Memory B cell (primary cell): Measurements from ENCODE around the gene DRD3.

ENCODE experiments used
- ATAC-seq: fragments of 150-1000 bp; cut with Tn5 transposase; 2 replicates; pipeline ENCODE4 v1.10.0; 2021; ENCODE audit warnings: low read depth, mild to moderate bottlenecking, moderate library complexity
- DNase-seq, 2 donors: peaks; one replicate each; pipeline ENCODE4 v3.0.0; 2022; ENCODE audit warnings: low spot score in 2 of 2
- H3K27ac Mint-ChIP-seq: one replicate; pipeline ENCODE4 v1.8.0; 2022; ENCODE audit warnings: mild to moderate bottlenecking, moderate library complexity, mixed read lengths
- H3K27me3 Mint-ChIP-seq: one replicate; pipeline ENCODE4 v1.8.0; 2022; ENCODE audit warnings: mixed read lengths
- H3K36me3 Mint-ChIP-seq: one replicate; pipeline ENCODE4 v1.8.0; 2022; ENCODE audit warnings: mild to moderate bottlenecking, mixed read lengths
- H3K4me1 Mint-ChIP-seq: one replicate; pipeline ENCODE4 v1.8.0; 2022; ENCODE audit warnings: mixed read lengths
- H3K4me3 Mint-ChIP-seq: one replicate; pipeline ENCODE4 v1.8.0; 2022; ENCODE audit warnings: mild to moderate bottlenecking, moderate library complexity, mixed read lengths
- H3K9me3 Mint-ChIP-seq: one replicate; pipeline ENCODE4 v1.8.0; 2022; ENCODE audit warnings: mixed read lengths

The DRD3 gene

DNA sequence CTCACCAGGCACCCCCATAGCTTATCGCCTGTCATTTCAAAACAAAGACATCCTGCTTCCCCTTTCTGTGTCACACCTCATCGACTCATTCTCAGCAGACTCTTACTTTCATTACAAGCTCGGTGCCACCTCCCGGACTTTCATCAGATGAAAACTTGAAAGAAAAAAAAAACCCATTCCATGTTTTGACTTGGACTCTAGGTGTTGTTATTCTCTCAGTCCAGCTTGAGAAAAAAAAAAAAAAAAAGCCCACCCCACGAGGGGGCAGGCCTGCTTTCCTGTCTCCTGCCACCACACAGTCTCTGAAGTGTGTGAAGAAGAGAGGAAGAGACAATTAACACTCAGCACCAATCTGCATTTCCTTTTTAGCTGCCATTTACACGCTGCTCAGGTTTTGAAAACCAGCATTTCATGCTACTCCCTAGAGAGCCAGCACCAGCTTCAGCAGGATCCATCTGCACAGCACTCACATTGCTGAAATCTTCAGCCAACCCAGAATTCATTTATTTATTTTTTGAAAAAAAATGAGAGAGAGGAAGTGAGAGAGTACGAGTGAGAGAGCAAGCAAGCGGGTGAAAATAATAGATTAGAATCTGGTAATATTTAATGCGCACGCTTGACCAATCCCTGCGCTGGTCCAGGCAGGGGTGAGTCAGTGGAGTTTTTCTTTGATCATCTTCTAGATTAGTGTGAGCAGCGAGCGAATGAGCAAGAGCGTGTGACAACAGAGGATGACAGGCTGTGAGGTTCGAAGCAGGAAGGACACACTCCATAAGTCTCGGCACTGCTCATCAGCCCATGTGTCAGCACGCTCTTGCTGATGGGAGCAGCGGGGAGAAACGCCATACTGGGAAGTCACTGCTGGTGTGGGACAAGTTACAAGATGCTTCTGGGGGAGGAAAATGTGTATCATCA is 35.0 kb upstream of the DRD3 start:
- peaks cover 2% of the 10 kb centered on the region for H3K36me3 Mint-ChIP-seq

DNA sequence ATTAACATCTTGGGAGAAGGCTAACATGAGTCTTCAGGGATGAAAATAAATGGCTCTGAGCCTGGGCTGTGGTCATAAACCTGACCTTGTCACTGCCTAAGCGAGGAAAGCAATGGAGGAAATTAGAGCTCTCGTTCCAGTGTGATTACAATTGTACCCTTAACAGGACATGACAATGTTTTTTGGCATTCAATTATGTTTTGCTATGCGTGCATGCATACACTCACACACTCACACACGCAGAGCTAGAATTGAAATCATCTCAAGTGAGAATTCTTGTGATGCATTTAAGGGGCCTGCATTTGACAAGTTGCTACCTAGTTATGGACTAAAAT is 34.4 kb upstream of the DRD3 start:
- peak in 1 of 2 donors; percentile 43 for DNase-seq
- no peak overlapping the region for H3K4me3 Mint-ChIP-seq
- H3K9me3 Mint-ChIP-seq: no peaks in the 10 kb centered on the region
- peaks cover 22% of the 10 kb centered on the region for H3K4me1 Mint-ChIP-seq
- H3K27ac Mint-ChIP-seq: no peak overlapping the region
- no peak for ATAC-seq
- H3K36me3 Mint-ChIP-seq: peaks cover 2% of the 10 kb centered on the region
- no peaks in the 10 kb centered on the region for H3K27me3 Mint-ChIP-seq

More for the DNA sequence above, 35.0 kb upstream of the DRD3 start:
- ATAC-seq (peak; percentile 66), DNase-seq (peak; percentile 65 to 74)
- Mint-ChIP-seq H3K4me3 (no peak overlapping the region), H3K27me3 (no peaks in the 10 kb centered on the region), H3K27ac (no peak overlapping the region), H3K9me3 (no peaks in the 10 kb centered on the region), H3K4me1 (peaks cover 25% of the 10 kb centered on the region)

DNA sequence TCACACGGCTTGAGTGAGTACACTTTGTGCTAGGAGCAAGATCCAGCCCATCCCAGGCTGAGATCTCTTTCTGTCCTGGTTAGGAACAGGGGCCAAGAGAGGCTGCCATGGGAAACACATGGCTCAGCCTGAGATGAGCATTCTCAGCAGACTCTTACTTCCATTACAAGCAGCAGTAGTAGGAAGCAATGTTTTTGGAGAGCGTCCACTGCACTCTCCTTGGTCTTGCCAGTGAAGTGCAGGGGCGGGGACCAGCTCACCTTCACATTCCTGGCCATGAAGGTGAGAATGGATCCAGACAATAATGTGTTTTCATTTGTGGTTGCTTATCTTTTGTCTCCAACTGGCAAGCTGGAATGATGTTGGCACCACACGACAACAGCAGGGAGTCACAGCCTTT is 33.8 kb upstream of the DRD3 start:
- Mint-ChIP-seq H3K36me3 (peaks cover 2% of the 10 kb centered on the region), H3K4me1 (peaks cover 22% of the 10 kb centered on the region), H3K27me3 (no peaks in the 10 kb centered on the region), H3K9me3 (no peaks in the 10 kb centered on the region), H3K4me3 (peak overlapping the region; percentile 36), H3K27ac (no peak overlapping the region)
- DNase-seq (no peak), ATAC-seq (no peak)

DNA sequence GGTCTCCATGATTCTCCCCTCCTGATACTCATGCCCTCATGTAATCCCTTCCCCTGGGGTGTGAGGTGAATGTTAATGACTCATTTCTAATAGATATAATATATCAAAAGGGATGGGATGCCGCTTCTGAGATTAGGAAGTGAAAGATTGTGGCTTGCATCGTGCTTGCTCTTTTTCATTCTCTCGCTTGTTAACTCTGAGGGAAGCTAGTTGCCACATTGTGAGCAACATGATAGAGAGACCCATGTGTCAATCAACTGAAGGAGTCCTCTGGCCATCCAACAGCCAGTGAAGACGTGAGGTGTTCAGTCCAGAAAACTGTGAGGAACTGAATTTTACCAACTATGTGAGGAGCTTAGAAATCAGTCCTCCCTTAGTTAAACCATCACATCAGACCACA is 28.9 kb upstream of the DRD3 start:
- peak; percentile 84 for ATAC-seq
- no peak for DNase-seq
- Mint-ChIP-seq H3K27ac (peak overlapping the region; percentile 41), H3K36me3 (no peaks in the 10 kb centered on the region), H3K9me3 (no peaks in the 10 kb centered on the region), H3K4me3 (no peak overlapping the region), H3K4me1 (peaks cover 7% of the 10 kb centered on the region), H3K27me3 (no peaks in the 10 kb centered on the region)

GRCh38 chr3:114206342-114206741 is 27.5 kb upstream of the DRD3 start:
- DNase-seq (no peak), ATAC-seq (no peak)
- Mint-ChIP-seq H3K9me3 (no peaks in the 10 kb centered on the region), H3K4me1 (peaks cover 6% of the 10 kb centered on the region), H3K27ac (no peak overlapping the region), H3K36me3 (no peaks in the 10 kb centered on the region), H3K4me3 (no peak overlapping the region), H3K27me3 (no peaks in the 10 kb centered on the region)

- Mint-ChIP-seq H3K27ac (no peak overlapping the region), H3K36me3 (no peaks in the 10 kb centered on the region), H3K4me1 (peaks cover 6% of the 10 kb centered on the region), H3K9me3 (no peaks in the 10 kb centered on the region), H3K27me3 (no peaks in the 10 kb centered on the region), H3K4me3 (no peak overlapping the region)
- ATAC-seq (no peak), DNase-seq (no peak)
These were observed 26.7 kb upstream of the DRD3 start for GRCh38 chr3:114205541-114205940.

GRCh38 chr3:114194750-114195149 is 15.9 kb upstream of the DRD3 start:
- no peak overlapping the region for H3K4me3 Mint-ChIP-seq
- no peaks in the 10 kb centered on the region for H3K27me3 Mint-ChIP-seq
- H3K36me3 Mint-ChIP-seq: no peaks in the 10 kb centered on the region

DNA sequence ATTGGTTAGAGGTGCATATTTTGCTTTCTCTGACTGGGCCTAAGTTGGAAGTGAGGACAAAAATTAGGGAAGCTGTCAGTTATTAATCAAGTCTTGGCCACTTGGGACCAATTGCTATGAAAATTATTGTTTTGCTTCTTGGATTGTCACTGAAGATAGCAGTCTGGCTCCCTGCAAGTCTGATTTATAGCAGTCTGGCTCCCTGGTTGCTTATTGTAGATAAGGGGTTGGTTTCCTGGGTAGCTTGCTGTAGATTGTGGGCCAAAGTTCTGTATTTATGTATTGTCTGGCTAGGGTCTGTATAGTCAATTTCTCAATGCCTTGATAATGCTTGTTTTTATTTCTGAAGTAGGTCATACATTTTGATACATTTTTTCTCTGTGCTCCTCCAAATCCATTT is 13.3 kb upstream of the DRD3 start:
- Mint-ChIP-seq H3K9me3 (no peaks in the 10 kb centered on the region), H3K36me3 (peaks cover 2% of the 10 kb centered on the region), H3K4me3 (no peak overlapping the region), H3K27ac (no peak overlapping the region), H3K27me3 (peaks cover 2% of the 10 kb centered on the region), H3K4me1 (no peaks in the 10 kb centered on the region)
- ATAC-seq (no peak), DNase-seq (no peak)

More at GRCh38 chr3:114194750-114195149, 15.9 kb upstream of the DRD3 start:
- Mint-ChIP-seq H3K4me1 (no peaks in the 10 kb centered on the region), H3K27ac (no peak overlapping the region), H3K9me3 (no peaks in the 10 kb centered on the region)
- DNase-seq (no peak), ATAC-seq (no peak)

GRCh38 chr3:114186501-114186900 is 7.6 kb upstream of the DRD3 start:
- no peak for DNase-seq
- no peak for ATAC-seq
- Mint-ChIP-seq H3K27me3 (peaks cover 2% of the 10 kb centered on the region), H3K36me3 (peaks cover 11% of the 10 kb centered on the region), H3K9me3 (peaks cover 10% of the 10 kb centered on the region), H3K4me3 (no peak overlapping the region), H3K27ac (no peak overlapping the region), H3K4me1 (no peaks in the 10 kb centered on the region)

- peaks cover 8% of the 10 kb centered on the region for H3K4me1 Mint-ChIP-seq
- peak in 1 of 2 donors; percentile 11 for DNase-seq
- ATAC-seq: peak; percentile 93
- H3K9me3 Mint-ChIP-seq: peaks cover 4% of the 10 kb centered on the region
- H3K4me3 Mint-ChIP-seq: no peak overlapping the region
- peaks cover 2% of the 10 kb centered on the region for H3K27me3 Mint-ChIP-seq
- H3K27ac Mint-ChIP-seq: no peak overlapping the region
- H3K36me3 Mint-ChIP-seq: peaks cover 4% of the 10 kb centered on the region
These were observed 723 bp upstream of the DRD3 start for GRCh38 chr3:114179575-114179974.

- Mint-ChIP-seq H3K27me3 (peaks cover 2% of the 10 kb centered on the region), H3K4me3 (no peak overlapping the region), H3K27ac (no peak overlapping the region), H3K9me3 (no peaks in the 10 kb centered on the region), H3K4me1 (peaks cover 8% of the 10 kb centered on the region), H3K36me3 (no peaks in the 10 kb centered on the region)
- ATAC-seq (no peak), DNase-seq (no peak)
These were observed 2.0 kb downstream of the DRD3 start for GRCh38 chr3:114176890-114177289.

DNA sequence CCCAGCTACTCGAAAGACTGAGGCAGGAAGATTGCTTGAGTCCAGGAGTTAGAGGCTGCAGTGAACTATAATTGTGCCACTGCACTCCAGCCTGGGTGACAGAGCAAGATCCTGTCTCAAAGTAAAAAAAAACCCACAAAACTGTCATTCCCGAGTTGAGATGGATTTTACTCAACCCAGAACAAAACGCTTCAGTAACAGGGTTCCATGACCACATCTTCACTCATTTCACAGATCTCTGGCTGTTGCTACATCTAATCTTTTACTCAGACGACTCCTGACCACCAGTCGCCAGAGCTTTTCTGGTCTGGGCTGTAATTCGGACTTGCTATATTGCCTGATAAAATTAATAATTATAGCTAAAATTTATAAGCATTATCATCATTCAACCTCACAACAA is 2.4 kb downstream of the DRD3 start:
- Mint-ChIP-seq H3K27me3 (peaks cover 2% of the 10 kb centered on the region), H3K27ac (no peak overlapping the region), H3K4me3 (no peak overlapping the region), H3K36me3 (no peaks in the 10 kb centered on the region), H3K9me3 (no peaks in the 10 kb centered on the region), H3K4me1 (peaks cover 8% of the 10 kb centered on the region)
- DNase-seq (no peak), ATAC-seq (no peak)

DNA sequence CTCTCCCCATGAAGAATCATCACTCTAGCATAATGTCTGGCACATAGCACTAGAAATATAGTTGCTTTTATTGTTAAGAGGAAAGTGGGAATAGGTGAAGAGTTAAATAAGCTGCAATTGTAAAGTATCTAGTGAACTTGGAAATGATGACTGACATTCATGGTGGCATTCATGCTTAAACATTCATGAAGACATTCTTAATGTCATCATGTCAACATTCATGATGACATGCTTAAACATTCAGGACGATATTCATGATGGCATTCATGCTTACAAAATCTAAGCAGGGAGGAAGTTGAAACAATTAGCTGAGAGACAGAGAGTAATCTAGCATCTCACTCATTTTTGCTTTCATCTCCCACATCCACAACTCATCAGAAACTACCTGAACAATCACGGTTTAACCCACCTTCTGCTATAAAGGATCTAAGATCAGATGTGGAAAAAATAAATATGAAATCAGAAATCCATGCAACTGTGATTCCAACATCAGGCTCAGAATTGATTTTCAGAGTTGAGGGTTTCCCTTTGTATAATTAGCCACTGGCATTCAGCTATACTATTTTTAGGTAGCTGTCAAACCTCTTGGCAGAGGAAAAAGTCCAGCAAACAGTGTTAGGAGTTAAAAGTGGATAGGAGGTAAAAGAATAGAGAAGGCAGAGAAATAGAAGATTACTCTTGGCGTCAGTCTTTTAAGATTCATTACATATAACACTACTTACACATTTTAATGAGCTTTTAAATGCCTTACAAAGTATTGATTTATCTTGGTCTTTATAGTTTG is 3.5 kb downstream of the DRD3 start:
- peaks cover 2% of the 10 kb centered on the region for H3K27me3 Mint-ChIP-seq
- ATAC-seq: no peak
- H3K4me3 Mint-ChIP-seq: no peak overlapping the region
- no peak overlapping the region for H3K27ac Mint-ChIP-seq
- no peaks in the 10 kb centered on the region for H3K36me3 Mint-ChIP-seq
- peaks cover 8% of the 10 kb centered on the region for H3K4me1 Mint-ChIP-seq
- DNase-seq: no peak
- no peaks in the 10 kb centered on the region for H3K9me3 Mint-ChIP-seq

DNA sequence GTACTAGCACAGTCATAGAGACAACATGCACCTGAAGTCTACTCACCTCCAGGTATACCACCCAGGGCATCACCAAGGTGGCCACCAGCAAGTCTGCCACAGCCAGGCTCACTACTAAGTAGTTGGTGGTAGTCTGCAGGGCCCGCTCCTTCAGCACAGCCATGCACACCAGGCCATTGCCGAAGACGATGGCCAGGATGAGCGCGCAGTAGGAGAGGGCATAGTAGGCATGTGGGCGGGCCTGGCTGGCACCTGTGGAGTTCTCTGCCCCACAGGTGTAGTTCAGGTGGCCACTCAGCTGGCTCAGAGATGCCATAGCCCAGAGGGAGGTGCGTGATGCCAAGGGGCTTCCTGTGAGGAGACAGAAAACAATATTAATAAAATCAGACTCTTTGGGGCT is 7.2 kb downstream of the DRD3 start:
- no peak overlapping the region for H3K27ac Mint-ChIP-seq
- no peak for DNase-seq
- peaks cover 3% of the 10 kb centered on the region for H3K4me1 Mint-ChIP-seq
- H3K9me3 Mint-ChIP-seq: no peaks in the 10 kb centered on the region
- ATAC-seq: no peak
- H3K36me3 Mint-ChIP-seq: no peaks in the 10 kb centered on the region
- no peaks in the 10 kb centered on the region for H3K27me3 Mint-ChIP-seq
- no peak overlapping the region for H3K4me3 Mint-ChIP-seq
